HG02981 (cell line): ENCODE results near the gene CEP72.
"Not testable (repeated sequence)": the region's sequence is repeated elsewhere in the genome, so short reads cannot be mapped to it uniquely, and the experiment has no call there.

Experiments
- ATAC-seq: cut with Tn5 transposase; IDR thresholded peaks from one replicate; pipeline ENCODE4 v1.9.1; 2021; ENCODE audit warnings: mild to moderate bottlenecking, moderate library complexity; ENCODE audit not compliant: unreplicated experiment

The CEP72 gene

GRCh38 chr5:597871-598563 lies 14.1 kb upstream of the CEP72 start:
- ATAC-seq, result no peak

DNA sequence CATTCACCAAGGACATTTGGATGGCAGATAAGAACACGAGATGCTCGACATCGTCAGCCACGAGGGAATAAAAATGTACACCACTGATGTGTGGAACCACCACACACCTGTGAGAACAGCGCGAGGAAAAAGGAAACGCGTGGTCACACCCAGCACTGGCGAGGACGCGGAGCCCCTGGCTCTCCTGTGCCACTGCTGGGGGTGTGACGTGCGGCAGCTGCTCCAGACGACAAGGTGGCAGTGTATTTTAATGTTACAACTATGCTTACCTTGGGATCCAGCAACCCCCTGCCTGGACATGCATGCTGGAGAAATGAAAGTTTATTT lies 13.6 kb upstream of the CEP72 start:
- no peak for ATAC-seq

DNA sequence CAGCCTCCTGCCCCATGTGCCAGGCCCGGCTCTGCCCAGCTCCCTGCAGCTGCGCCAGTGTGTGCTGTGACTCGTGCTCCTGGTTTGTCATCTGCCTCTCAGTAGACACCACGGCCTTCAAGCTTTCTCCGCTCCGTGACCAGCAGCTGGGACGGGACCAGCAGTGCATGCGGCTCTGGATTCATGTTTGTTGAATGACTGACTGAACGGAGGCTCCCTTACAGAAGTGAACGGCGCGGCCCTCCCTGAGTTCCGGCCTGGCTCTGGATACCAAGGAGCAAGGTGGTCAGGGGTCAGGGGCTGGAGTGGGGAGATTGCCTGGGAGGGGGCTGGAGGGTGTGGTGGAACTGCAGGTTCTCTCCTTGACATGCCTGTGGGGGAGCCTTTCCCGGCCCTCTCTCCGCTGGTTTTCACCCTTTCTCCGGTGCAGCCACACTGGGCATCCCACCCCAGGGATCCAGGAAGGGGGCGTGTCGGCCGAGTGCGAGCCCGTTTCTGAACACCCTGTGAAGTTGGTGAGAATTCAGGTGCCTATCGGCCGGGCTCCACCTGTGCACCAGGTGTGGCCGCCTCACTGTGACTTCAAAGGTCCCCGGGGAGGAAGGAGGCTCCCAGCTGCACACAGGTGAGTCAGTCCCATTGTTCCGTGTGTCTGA lies 11.1 kb upstream of the CEP72 start:
- no peak for ATAC-seq

GRCh38 chr5:601771-602465 lies 10.2 kb upstream of the CEP72 start:
- ATAC-seq, result no peak

DNA sequence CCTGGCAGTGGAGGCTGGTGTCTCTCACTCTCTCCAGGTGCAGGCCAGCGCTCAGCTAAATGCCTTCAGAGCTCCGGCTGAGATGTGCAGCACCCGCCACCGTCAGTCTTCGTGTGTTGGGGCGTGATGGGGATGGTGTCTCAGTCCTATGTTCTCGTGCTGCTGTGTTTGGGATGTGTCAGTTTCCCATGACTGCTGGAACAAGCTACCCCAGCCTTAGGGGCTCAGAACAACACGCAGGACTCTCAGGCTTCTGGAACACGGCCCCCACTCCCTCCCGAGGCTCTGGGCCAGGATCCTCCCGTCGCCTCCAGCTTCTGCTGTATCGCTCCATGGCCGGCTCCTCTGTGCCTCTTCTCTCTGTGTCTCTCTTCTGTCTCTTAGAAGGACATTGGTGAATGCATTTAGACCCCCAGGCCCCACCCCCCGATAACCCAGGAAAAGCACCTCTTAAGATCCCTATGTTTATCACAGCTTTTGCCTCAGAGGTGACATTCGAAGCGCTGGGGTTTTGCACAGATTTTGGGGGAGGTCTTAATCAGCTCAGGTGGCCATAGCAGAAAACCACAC lies 9.6 kb upstream of the CEP72 start:
- no peak for ATAC-seq

DNA sequence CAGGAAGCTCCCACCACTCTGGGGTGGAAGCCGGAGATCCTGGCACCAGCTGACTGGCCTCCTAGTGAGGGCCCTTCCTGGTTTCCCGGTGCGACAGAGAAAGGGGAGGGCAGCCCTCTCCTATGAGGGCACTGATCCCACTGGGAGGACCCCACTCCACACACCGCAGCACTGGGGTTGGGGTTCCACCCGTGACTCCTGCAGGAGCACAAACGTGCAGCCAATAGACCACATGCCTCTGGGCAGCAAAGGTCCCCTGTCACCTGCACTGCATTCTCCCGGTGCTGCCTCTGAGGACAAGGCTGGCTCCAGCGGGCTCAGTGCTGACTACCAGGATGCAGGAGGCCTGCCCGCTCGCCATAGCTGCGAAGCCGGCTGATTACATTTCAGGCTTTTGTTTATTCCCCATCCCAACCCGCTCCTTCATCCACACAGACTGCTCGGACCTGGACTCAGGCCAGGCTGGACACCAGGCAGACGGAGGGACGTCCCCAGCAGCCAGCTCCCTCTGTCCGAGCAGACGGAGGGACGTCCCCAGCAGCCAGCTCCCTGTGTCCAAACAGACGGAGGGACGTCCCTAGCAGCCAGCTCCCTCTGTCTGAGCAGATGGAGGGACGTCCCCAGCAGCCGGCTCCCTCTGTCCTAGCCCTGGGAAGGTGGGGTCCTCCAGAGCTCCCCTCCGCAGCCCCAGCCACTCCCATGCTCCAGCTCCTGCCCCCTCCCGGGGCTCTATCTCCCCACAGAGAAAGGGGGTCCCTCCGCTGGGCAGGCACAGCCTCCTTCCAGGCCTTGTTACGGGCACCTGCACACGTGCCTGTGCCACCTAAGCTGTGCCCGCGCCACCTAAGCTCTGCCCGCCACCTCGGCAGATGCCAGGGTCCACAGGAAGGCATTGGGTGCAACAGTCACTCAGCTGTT lies 8.8 kb upstream of the CEP72 start:
- ATAC-seq, result no peak

- no peak for ATAC-seq
These were observed 7.7 kb upstream of the CEP72 start for GRCh38 chr5:604391-604831.

GRCh38 chr5:605090-605489 lies 7.0 kb upstream of the CEP72 start:
- not testable (repeated sequence) for ATAC-seq

DNA sequence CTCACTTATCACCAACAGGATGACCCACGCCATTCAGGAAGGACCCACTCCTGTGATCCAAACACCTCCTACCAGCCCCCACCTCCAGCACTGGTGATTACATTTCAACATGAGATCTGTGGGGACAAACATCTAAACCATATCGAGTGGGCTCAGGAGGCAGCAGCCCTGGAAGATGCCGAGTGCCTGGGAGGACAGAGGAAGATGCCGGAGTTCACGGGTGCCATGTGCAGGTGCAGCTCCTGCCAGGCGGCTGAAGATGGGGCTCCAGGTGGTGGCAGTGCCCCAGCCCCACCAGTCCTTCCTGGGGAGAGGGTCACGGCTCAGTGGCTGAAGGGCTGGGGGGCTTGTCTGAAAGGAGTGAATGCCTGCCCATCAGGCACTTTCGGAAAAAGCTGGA lies 6.1 kb upstream of the CEP72 start:
- no peak for ATAC-seq

GRCh38 chr5:606526-607399 lies 5.4 kb upstream of the CEP72 start:
- no peak for ATAC-seq

DNA sequence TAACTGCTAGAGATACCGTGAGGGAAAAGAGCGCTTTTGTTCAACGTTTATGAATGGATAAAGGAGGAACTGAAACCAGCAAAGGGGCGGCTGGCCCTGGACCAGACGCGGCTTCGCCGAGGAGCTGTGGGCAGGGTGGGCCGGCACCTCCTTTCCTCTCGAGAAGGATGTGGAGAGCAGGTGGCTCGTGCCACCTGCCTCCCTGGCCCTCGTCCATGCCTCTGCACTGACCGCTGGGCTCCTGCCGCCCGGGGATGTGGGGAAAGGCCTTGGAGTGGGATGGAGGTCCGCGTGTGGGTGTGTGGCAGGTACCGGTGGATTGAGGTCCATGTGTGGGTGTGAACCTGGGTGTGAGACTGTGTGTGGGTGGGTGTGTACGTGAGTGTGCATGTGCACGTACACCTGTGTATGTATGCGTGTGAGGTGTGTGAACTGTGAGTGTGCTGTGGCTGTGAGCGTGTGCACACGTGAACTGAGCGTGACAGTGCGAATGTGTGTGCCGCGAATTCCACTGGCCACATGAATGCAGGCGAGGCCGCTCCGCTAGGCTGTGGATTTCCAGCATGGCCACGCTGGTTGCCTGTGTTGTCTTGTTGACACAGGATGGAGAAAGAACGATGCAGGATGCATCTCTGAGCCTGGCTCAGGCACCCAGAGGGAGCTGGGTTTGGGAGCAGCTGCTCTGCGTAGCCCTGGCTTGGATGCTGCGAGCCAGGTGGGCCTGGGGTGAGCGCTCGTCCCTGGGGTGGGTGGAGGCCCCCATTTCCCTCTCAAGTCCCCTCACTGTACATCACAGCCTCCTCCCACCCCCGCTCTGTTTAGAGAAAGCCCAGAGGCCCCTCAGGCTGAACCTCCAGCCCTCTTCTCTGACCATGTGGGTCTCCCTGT lies 4.4 kb upstream of the CEP72 start:
- ATAC-seq, result peak; percentile 38

DNA sequence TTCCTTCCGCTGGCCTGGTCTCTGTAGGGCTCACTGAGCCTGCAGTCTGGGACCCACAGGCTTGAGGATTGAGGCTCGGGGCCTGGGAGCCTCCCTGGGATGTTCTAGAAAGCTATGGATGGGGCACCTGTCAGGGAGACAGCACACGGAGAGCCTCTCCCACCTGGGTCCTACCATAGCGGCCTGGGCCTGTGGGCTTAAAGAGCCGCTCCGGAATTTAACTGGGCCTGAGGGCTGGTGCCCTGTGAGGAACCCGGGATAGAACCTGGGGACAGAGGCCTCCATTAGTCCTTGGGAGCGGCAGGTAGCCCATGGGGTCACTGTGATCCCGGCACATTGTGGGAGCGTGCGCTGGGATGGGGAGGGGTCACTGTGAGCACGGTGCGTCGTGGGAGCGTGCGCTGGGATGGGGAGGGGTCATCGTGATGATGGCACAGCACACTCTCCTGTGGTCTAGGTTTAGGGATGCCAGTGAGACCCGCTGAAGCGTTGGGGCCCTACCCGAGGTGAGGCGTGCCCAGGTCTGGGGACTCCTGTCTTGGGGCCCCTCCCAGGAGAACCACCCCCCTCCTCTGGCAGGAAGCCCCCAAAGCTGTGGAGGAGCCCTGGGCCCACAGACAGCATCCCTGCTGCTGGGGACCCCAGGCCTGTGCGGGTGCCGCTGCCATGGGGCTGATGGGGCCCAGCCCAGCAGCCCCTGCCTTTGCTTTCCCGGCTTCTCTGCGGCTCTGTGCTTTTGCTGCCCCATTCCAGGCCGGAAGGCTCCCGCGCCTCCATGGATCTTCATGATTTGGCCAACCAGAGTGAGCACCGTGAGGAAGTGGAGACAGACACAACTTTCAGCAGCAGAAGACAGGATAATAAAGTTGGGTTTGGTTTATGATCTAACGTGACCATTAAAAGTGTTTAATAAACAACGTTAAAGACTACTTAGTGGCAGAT lies 3.4 kb upstream of the CEP72 start:
- ATAC-seq, result no peak

DNA sequence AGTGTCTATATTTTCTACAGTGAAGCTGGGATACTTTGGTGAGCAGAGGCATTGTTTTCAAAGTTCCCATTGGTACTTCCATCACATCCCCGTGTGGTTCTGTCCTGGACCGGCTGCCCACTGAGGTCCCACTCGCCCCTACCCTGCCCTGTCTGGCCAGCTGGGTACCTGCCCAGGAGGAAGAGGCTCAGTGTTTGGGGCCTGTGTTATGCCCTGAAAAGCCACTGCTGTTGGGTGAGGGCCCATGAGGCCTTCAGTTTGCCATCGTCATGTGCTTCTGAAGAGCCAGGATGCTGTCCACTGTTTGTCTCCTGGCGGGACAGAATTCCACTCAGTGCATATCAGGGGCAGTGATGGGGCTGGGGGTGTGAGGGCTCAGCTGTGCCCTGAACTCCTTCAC lies 2.6 kb upstream of the CEP72 start:
- no peak for ATAC-seq

GRCh38 chr5:610011-610743 lies 2.0 kb upstream of the CEP72 start:
- no peak for ATAC-seq

- ATAC-seq, result no peak
These were observed 1.1 kb upstream of the CEP72 start for GRCh38 chr5:610744-611730.
